ENCODE measurements around the gene PCTP.
A peak's percentile ranks its signal among the peaks of the same experiment; 100 is the strongest.

DNA sequence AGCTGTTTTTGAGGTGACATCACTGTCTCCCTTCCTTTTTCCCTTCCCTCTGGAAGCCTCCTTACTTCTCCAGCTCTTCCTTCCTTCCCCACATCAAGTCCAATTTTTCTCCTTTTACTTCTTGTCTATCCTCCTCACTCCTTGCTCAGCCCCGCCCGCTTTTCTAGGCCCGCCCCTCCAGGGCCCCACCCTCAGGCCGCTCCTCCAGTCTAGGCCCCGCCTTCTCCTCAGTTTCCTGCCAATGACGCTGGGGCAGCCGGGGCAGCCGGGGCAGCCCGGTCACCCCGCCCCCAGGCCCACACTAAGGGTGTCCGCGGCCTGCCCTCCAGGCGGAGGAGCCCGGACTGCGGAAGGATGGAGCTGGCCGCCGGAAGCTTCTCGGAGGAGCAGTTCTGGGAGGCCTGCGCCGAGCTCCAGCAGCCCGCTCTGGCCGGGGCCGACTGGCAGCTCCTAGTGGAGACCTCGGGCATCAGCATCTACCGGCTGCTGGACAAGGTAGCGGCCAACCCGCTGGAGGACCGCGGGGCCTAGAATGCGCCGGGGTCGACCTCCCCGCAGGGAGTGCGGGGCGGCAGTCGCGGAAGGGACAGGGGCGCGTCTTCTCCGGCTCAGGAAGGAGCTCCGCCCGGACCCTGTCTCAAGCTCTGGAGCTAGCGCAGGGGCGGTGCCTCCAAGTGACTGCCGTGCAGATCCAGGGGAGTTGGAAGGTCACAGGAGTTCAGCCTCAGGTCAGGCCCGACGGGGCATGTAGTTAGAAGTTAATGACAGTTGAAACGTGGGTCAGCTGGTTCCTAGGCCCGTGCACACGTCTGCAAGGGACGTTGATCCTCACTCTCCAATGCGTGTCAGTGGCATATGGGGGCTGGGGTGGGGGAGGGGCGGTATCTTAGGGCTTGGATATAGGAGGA is at the start of gene PCTP:
- TF ChIP-seq, protein P1, sequence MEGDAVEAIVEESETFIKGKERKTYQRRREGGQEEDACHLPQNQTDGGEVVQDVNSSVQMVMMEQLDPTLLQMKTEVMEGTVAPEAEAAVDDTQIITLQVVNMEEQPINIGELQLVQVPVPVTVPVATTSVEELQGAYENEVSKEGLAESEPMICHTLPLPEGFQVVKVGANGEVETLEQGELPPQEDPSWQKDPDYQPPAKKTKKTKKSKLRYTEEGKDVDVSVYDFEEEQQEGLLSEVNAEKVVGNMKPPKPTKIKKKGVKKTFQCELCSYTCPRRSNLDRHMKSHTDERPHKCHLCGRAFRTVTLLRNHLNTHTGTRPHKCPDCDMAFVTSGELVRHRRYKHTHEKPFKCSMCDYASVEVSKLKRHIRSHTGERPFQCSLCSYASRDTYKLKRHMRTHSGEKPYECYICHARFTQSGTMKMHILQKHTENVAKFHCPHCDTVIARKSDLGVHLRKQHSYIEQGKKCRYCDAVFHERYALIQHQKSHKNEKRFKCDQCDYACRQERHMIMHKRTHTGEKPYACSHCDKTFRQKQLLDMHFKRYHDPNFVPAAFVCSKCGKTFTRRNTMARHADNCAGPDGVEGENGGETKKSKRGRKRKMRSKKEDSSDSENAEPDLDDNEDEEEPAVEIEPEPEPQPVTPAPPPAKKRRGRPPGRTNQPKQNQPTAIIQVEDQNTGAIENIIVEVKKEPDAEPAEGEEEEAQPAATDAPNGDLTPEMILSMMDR (IDR thresholded peaks at IDR 0.05) = peak; percentile 52
- TF ChIP-seq JUND (IDR thresholded peaks at IDR 0.05) (no peak), GATA2 (CRISPR knock-in tag; IDR thresholded peaks at IDR 0.05) (no peak), FOSL2 (IDR thresholded peaks at IDR 0.05; ENCODE audit: borderline replicate concordance, low read depth) (no peak), EZH2phosphoT487 (IDR thresholded peaks at IDR 0.05; ENCODE audit: borderline replicate concordance, low read depth) (no peak), RFX5 (IDR thresholded peaks at IDR 0.05; ENCODE audit: low read length) (no peak), YY1 (IDR thresholded peaks at IDR 0.05; ENCODE audit: low read depth) (peak; percentile 45; the same call in 1 of the 2 replicates), POLR2AphosphoS5 (IDR thresholded peaks at IDR 0.05; ENCODE audit: low read depth, low read length) (peak; percentile 93), EP300 (IDR thresholded peaks at IDR 0.05; ENCODE audit: borderline replicate concordance in 1 of 2, low read depth in 1 of 2, low read length in 1 of 2) (peak in 1 of 2 experiments; percentile 66; a peak in 1 of 4 replicates), TAF1 (IDR thresholded peaks at IDR 0.05; ENCODE audit: borderline replicate concordance, low read depth, low read length) (peak; percentile 90)
- TF ChIP-seq, protein P2, sequence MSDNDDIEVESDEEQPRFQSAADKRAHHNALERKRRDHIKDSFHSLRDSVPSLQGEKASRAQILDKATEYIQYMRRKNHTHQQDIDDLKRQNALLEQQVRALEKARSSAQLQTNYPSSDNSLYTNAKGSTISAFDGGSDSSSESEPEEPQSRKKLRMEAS (IDR thresholded peaks at IDR 0.05; ENCODE audit: low read depth) = peak; percentile 82
